Stimulated activated CD8-positive, alpha-beta memory T cell treated with anti-CD3 and anti-CD28 coated beads, Interleukin-12 subunit alpha, Interleukin-12 subunit beta, amount 100 ng/mL, for 4 hours (primary cell): ENCODE results near the gene FADS6.

Experiments used
- DNase-seq: peaks from one replicate; pipeline ENCODE4 v3.0.0-alpha.2; 2020; ENCODE audit warnings: low read depth

Gene FADS6

GRCh38 chr17:74852237-74853047, 41.0 kb downstream of the FADS6 start:
- DNase-seq = no peak

DNA sequence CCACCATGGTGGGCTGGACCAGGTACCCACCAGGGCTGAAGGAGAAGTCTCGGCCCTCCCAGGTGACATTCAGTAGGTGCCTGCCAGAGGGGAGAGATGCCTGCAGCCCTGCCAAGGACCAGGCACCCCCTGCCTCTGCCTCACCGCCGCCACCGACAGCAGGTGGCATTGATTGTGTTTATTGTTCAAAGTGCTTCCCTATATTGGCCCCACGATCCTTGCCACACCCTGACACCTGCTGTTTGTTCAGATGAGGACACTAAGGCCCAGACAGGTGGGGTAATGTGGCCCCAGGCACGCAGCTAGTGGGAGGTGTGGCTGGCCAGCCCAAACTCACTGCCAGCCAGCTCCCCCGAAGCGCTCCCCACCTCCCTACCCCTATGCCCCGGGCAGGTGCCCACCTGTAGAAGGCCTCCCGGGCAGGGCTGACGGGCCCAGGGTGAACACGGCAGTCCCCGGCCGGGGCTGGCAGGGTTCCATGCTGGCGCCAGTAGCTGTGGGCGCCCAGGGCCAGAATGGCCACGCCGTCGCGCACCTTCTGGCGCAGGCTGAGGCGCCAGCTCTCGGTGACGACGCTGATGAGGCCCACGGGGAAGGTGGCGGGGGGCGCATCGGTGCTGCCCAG, 41.7 kb downstream of the FADS6 start:
- no peak for DNase-seq

- no peak for DNase-seq
Measured at GRCh38 chr17:74850914-74851313, 42.5 kb downstream of the FADS6 start.

- DNase-seq = no peak
Measured at GRCh38 chr17:74850310-74850709, 43.1 kb downstream of the FADS6 start.

DNA sequence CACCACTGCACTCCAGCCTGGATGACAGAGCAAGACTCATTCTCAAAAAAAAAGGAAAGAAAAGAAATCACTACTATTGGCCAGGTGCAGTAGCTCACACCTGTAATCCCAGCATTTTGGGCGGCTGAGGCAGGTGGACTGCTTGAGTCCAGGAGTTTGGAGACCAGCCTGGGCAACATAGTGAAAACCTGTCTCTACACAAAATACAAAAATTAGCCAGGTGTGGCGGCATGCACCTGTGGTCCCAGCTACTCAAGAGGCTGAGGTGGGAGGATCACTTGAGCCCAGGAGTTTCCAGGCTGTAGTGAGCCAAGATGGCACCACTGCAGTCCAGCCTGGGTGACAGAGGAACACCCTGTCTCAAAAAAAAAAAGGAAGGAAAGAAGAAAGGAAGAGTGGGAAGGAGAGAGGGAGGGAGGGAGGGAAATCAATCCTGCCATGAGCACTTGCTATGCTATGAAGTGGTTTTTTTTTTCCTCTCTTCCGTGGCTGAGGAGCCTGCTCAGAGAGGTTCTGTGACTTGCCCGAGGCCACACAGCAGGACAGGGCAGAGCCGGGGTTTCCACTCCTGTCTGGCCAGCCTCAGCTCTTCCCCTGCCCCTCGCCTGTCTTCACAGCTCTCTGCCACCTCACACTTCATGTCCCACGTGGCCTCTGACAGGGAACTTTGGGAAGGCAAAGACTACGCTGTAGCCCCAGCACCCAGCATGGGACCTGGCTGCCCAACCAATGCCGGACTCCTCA, 44.6 kb downstream of the FADS6 start:
- no peak for DNase-seq

- DNase-seq = no peak
Measured at GRCh38 chr17:74846621-74847020, 46.8 kb downstream of the FADS6 start.

DNA sequence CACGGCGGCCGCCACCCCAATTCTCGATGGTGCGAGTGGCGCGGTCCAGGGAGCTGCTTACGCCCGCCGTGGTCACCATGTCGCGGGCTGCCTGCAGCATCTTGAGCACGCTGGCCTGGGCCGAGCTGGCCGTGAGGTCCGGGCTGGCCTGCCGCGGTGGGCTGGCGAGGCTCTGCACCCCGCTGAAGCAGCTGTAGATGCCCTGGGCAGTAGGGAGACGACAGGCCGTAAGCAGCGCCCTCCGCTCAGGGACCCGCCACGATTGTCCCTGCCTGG, 50.1 kb downstream of the FADS6 start:
- no peak for DNase-seq

DNA sequence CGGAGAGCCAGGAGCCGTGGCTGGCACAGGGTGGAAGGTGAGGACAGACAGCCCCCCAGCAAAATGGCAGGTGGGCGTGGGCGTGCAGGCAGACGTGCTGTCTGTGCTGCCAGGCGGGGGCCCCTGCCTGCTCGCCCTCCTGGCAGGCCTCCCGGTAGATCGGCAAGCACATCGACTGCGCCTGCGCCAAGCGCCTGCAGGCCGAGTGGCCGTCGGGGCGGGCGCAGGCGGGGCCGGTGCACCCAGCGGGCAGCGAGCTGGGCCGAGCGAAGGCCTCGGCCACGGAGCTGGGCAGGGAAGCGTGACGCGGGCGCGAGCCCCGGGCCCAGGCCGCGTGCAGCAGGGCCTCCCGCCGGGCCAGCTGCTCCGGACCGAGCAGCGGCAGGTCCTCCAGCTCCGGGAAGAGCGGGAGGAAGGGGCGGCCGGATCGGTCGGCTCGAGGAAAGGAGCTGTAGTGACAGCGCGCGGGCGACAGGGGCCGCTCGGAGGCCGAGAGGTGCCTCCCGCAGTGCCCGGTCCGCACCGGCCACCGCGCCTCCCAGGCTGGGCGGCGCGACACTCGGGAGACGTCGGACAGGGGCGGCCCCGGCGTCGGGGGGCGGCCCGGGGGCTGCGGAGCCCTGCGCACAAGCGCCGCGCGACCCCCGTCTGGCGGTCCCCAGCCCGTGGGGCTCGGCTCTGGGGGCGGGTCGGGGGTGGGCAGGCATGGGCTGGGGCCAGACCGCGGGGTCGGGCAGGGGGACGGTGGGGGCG, 50.7 kb downstream of the FADS6 start:
- DNase-seq = no peak

- DNase-seq = no peak
Measured at GRCh38 chr17:74842146-74842598, 51.3 kb downstream of the FADS6 start.

DNA sequence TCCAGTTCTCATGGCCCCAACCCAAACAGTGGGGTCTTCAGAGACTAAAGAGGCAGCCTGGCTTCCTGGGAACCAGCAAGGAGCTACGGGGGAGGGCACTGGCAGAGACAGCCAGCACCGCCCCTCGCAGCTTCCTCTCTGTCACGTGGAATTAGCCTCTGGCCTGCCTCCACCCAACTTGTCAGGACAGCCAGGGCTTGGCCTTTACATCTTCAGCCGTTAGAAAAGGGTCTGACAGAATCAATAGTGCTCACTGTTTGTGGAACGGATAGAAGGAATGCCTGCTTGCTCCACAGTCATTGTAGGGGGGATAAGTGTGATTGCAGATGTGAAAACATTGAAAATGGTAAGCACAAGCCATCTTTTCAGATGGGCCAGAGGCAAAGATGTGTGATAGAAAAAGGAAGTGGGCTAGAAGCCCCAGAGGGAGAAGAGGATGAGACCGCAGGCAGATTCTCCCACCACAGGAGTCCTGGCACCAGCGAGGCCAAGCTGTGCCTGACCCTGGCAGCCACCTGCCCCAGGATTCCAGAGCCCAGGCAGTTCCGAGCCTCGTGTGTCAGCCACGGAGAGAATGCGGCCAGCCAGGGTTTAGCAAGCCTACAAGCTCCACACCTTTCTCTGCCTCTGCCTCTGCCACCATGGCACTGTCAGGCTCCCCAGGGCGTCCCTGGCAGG, 52.3 kb downstream of the FADS6 start:
- no peak for DNase-seq

DNA sequence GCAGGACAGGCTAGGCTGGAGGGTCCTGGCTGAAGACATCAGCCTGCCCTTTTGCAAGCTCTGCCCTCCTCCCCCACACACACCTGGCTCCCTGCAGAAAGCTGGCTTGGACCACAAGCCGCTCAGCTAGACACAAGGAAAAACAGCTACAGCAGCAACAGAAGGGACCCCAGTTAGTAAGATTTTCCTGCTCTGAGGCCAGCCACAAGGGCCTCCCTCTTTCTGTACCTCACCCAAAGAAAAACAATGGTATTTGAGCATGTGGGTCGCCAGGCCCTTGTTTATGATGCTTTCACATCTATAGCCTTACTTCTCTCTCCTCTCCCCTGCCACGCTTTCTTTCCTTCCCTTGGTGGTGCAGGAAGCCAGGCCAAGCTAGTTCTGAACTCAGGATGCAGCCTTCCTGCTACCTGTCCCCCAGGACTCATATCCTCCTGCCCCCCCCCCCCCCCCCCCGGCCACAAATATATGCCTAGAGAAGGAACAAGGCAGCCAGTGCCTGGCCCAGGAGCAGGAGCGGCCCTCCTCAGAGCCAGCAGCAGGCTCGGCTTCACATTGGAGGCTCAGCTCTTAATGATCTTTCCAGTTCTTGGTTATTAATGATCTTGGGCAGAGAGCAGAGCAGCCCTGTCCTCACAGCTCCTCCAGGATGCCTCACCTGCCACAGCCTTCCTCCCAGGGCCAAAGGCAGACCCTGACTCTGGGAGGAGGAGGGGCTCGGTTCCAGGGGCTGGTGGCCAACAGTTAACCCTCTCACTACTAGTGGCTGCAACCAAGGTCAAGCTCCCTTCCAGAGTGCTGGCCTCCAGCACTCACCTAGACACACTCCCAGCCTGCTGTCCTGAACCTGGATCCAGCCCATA, 53.2 kb downstream of the FADS6 start:
- DNase-seq = no peak

GRCh38 chr17:74838274-74838673, 55.2 kb downstream of the FADS6 start:
- DNase-seq = no peak

DNA sequence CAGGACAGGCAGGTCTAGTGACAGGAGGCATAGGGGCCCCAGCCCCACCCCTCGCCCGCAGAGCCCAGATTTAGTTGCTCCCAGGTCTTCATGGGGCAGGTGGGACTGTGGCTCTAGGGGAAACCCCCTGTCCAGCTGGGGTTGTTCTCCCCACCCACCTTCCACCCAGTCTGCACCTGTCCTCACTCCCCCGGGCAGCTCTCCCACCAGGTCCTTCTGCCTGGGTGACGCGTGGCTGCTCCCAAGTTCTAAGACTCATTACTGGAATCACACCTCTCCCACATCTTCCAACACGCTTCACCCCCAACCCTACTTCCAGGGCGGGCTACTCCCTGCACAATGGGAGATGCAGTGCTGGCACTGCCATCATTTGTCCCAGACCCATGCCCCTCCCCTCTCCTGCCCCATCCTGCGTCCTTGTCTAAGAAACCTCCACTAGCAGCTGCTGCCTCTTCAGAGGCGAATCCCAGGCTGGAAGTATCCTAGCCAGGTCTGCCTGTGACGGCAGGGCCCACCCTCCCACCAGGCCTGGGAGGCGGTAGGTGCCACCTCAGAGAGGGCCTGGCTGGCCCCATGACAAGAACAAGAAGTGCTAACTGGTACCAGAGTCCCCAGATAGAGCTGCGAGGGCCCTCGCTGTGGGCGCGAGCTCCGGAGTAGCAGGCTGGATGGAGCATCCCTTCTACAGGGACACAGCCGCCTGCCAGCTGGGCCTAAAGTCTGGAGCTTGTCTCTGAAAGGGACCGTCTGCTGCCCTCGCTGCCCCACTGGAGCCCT, 56.6 kb downstream of the FADS6 start:
- no peak for DNase-seq

DNA sequence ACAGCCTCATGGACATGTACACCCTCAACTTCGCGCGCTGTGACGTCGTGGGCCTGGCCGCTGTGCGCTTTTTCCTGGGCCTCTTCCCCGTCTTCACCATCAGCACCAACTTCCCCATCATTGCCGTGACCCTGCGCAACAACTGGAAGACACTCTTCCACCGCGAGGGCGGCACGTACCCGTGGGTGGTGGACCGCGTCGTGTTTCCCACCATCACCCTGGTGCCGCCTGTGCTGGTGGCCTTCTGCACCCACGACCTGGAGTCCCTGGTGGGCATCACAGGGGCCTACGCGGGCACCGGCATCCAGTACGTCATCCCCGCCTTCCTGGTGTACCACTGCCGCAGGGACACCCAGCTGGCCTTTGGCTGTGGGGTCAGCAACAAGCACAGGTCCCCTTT, 57.2 kb downstream of the FADS6 start:
- DNase-seq = no peak

DNA sequence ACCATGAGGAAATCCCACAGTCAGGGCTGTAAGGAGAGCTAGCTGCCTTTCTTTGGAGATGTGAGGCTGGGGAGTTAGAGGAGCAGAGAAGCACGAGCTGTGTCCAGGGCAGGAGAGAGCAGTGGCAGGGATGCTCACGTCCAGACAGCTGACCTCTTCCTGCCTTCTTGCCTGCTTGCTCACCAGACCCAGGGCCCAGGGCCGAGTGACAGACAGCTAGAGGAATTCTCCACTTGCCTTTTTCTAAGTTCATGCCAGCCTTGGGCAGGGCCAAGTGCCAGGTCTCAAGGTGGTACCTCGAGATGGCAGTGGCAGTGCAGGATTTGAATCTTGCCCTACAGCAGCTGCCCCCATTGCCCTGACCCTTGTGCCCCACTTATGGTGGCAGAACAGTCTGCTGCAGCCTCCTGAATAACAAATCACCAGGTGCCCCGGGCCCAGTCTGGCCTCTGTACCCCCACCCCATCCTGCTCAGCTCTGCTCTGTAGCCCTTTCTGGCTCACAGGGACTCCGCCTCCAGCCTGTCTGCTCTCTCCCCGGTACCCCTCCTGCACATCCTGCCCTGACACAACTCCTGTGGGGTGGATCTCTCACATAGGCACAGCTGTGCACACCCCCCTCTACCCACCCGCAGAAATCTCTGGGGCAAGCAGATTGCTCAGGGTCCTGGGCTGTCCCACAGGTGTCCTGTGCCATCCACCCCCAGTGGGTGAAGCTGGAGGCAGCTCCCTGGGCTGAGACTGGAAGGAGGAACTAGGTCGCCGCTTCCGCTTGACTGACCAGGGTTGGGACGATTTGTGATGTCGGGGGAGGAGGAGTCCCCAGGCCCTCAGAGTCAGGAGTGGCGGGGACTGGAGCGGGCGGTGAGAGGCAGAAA, 59.7 kb downstream of the FADS6 start:
- DNase-seq = no peak

DNA sequence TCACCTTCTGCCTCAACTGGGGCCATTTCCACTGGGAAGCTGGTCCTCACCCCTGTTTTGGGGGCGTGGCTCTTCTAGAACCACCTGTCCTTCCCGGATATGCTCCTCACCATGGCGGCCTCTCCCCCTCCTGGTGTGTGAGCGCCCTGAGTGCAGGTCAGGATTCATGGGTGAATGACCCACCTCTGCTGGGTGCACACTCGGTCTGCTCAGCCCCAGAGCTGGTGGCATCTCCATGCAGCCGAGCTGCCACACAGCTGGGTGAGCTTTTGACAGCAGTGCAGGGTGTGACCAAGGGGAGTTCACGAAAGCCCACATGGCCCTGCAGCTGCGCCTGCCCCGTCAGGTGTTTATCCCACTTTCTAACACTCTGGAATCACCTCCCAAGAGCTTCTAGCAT, 61.0 kb downstream of the FADS6 start:
- no peak for DNase-seq

- DNase-seq = no peak
Measured at GRCh38 chr17:74831444-74832146, 61.8 kb downstream of the FADS6 start.

- DNase-seq = no peak
Measured at GRCh38 chr17:74830861-74831260, 62.6 kb downstream of the FADS6 start.

DNA sequence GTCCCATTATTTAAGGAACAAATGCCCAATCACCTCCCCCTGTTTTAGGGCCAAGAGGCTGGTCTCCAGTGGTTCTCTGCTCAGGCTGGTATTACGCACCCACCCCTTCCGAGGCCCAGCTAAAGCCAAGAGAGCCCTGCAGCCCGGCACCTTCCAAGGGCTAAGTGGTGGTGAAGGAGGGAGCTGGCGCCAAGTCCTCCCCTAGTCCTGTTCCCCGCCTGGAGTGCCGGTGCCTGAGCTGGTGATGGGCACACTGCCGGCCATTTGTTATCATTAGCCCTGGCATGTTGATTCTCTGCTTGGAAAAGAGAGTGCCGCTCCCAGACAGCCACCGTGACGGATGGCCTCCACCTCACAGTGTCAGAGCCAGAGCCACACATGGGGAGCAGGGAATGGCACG, 65.6 kb downstream of the FADS6 start:
- DNase-seq = no peak
